Ascending aorta (tissue), 2 donors: ENCODE measurements around the gene B4GALNT1. TPM values are rescaled to one million over a fixed set of nuclear protein-coding genes. Genes with fewer than 3 reads are reported as not detected.

Experiments used
- DNase-seq, 2 donors: peaks; one replicate each; pipeline ENCODE4 v3.0.0-alpha.2; 2019; ENCODE audit warnings: low spot score in 2 of 2
- H3K27ac ChIP-seq, 2 donors: fragments of 200-600 bp; sonication (generic); one replicate each; pipeline ENCODE4 v1.5.1; 2016 to 2017; ENCODE audit warnings: mild to moderate bottlenecking in 1 of 2
- H3K27me3 ChIP-seq: fragments of 200-600 bp; sonication (generic); one replicate; pipeline ENCODE4 v1.5.1; 2017
- H3K36me3 ChIP-seq, 2 donors: fragments of 200-600 bp; sonication (generic); one replicate each; pipeline ENCODE4 v1.5.1; 2016
- H3K4me1 ChIP-seq, 2 donors: fragments of 200-600 bp; sonication (generic); one replicate each; pipeline ENCODE4 v1.5.1; 2016 to 2017; ENCODE audit warnings: mild to moderate bottlenecking in 1 of 2
- H3K4me3 ChIP-seq, 2 donors: fragments of 200-600 bp; sonication (generic); one replicate each; pipeline ENCODE4 v1.5.1; 2016 to 2017; ENCODE audit warnings: mild to moderate bottlenecking in 1 of 2
- H3K9me3 ChIP-seq, 2 donors: fragments of 200-600 bp; sonication (generic); one replicate each; pipeline ENCODE4 v1.5.1; 2016
- intact Hi-C: fragments of 100-400 bp; cut with DNase I; formaldehyde crosslinking; loops from one replicate; pipeline ENCODE4 v1.15.1; 2023
- total RNA-seq: library from RNA; depleted of rRNA; stranded (reverse); fragments of >200 nt; gene quantifications from one replicate; pipeline ENCODE4 v1.1.0, GENCODE V29; 2016
- TF ChIP-seq, protein P1 (sequence below), 3 experiments: fragments of 200-600 bp in 2 of 3; fragments of 450-650 bp in 1 of 3; sonication (generic) in 2 of 3; IDR thresholded peaks; one replicate each; pipeline ENCODE4 v1.5.1; 2016 to 2019; ENCODE audit warnings: antibody characterized with exemption in 3 of 3, mild to moderate bottlenecking in 1 of 3, moderate library complexity in 1 of 3

Gene B4GALNT1
- total RNA-seq, 1 donor from 2014 or later = 16.6 TPM

DNA sequence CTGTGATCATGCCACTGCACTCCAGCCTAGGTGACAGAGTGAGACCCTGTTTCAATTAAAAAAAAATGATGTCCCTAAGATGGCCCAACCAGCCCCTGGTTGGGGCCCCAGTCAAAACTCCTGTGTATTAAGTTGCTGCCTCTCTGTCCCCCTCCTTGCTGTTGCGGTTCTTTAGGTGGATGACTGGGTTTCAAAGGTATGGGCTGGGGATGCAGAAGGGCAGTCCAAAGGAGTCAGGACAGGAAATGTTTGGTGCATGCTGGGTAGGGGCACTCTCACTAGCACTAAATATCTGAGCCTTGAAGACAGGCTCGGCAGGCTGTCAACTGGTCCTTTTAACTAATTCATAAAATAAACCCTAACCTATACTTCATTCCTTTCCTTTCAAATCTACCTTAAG lies 54.0 kb downstream of the B4GALNT1 start:
- intact Hi-C loops = no loop called here
- Histone ChIP-seq H3K4me3 (no peak overlapping the region), H3K4me1 (no peaks in the 10 kb centered on the region), H3K9me3 (no peaks in the 10 kb centered on the region), H3K27ac (no peak overlapping the region), H3K27me3 (no peaks in the 10 kb centered on the region), H3K36me3 (peaks cover 11 to 15% of the 10 kb centered on the region in 2 donors)
- TF ChIP-seq, protein P1, sequence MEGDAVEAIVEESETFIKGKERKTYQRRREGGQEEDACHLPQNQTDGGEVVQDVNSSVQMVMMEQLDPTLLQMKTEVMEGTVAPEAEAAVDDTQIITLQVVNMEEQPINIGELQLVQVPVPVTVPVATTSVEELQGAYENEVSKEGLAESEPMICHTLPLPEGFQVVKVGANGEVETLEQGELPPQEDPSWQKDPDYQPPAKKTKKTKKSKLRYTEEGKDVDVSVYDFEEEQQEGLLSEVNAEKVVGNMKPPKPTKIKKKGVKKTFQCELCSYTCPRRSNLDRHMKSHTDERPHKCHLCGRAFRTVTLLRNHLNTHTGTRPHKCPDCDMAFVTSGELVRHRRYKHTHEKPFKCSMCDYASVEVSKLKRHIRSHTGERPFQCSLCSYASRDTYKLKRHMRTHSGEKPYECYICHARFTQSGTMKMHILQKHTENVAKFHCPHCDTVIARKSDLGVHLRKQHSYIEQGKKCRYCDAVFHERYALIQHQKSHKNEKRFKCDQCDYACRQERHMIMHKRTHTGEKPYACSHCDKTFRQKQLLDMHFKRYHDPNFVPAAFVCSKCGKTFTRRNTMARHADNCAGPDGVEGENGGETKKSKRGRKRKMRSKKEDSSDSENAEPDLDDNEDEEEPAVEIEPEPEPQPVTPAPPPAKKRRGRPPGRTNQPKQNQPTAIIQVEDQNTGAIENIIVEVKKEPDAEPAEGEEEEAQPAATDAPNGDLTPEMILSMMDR (IDR thresholded peaks at IDR 0.05) = no peak
- DNase-seq = no peak

DNA sequence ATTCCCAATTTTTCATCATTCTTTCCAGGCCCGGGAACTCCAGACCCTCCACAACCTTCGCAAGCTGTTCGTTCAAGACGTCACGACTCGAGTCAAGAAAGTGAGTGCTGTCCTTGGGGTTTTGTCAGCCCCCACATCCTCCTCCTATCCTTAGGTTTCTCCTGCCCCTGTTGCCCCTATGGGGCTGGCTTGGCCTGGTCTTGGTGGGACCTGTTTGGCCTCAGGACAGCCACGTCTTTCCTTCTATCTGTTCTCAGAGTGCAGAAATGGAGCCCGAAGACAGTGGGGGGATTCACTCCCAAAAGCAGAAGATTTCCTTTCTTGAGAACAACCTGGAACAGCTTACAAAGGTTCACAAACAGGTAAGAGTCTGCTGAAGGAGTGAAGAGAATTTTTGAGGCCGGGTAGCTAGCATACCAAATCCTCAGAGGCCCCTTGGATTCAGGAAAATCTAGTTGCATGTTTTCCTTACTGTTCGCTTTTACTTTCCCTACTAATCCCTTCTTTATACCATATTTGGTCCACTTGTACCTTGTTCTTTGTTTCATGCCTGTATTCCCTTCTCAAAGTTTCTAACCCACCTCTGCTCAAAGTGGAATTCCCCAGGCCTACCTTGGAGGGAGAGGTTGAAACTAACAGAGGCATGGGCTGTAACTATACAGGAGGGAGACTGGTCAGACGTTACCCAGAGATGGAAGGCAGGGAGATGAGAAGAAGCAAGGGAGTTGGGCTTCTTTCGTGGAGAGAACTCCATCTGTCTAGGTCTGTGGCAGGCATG lies 54.8 kb downstream of the B4GALNT1 start:
- no peak for DNase-seq
- intact Hi-C loops = no loop called here
- TF ChIP-seq, protein P1 (IDR thresholded peaks at IDR 0.05) = no peak
- Histone ChIP-seq H3K4me3 (no peak overlapping the region), H3K27ac (no peak overlapping the region), H3K4me1 (no peaks in the 10 kb centered on the region), H3K9me3 (no peaks in the 10 kb centered on the region), H3K27me3 (no peaks in the 10 kb centered on the region), H3K36me3 (peaks cover 11 to 15% of the 10 kb centered on the region in 2 donors)

DNA sequence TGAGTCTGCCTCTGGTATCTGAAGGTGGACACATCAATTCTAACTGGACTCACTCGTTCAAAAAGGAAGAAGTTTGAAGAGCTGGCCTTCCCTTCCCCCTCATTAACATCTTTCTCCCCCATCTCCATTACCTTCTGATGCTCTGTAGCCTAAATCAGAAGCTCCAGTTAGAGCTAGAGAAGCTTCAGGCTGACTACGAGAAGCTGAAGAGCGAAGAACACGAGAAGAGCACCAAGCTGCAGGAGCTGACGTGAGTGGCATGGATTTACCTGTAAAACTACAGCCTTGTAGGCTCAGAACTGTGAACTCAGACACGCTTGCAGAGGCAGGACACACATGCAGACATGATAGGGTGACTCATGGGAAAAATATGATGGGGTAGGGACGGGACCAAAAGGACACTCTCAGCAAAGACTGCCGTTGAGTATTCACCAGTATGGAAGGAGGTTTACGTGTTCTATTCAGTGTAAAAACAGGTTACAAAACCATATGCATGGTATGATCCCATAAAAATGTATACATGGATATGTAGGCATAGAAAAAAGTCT lies 56.3 kb downstream of the B4GALNT1 start:
- no peak overlapping the region for H3K27ac ChIP-seq

More for the DNA sequence above, 56.3 kb downstream of the B4GALNT1 start:
- Histone ChIP-seq H3K4me1 (no peaks in the 10 kb centered on the region), H3K4me3 (no peak overlapping the region), H3K27me3 (no peaks in the 10 kb centered on the region), H3K36me3 (peaks cover 20 to 23% of the 10 kb centered on the region in 2 donors), H3K9me3 (no peaks in the 10 kb centered on the region)
- TF ChIP-seq, protein P1 (IDR thresholded peaks at IDR 0.05) = no peak
- DNase-seq = no peak
- intact Hi-C loops = no loop called here

Other genes starting within 250 kb of the B4GALNT1 start
- 49.5 TPM for gene R3HDM2, start 202.2 kb downstream of the B4GALNT1 start, total RNA-seq
- gene INHBC, start 198.4 kb downstream of the B4GALNT1 start, total RNA-seq = not detected
- not detected for gene INHBE, start 177.9 kb downstream of the B4GALNT1 start, total RNA-seq
- gene GLI1, start 173.4 kb downstream of the B4GALNT1 start, total RNA-seq = 2.8 TPM
- gene ARHGAP9, start 153.3 kb downstream of the B4GALNT1 start, total RNA-seq = 21.6 TPM
- gene MARS1, start 145.1 kb downstream of the B4GALNT1 start, total RNA-seq = 78.0 TPM
- 0.64 TPM for gene DDIT3, start 112.7 kb downstream of the B4GALNT1 start, total RNA-seq
- gene MBD6, start 110.4 kb downstream of the B4GALNT1 start, total RNA-seq = 48.5 TPM
- 116 TPM for gene DCTN2, start 86.0 kb downstream of the B4GALNT1 start, total RNA-seq
- not detected for gene KIF5A, start 83.2 kb downstream of the B4GALNT1 start, total RNA-seq
- 153 TPM for gene PIP4K2C, start 42.0 kb downstream of the B4GALNT1 start, total RNA-seq
- 33.5 TPM for gene DTX3, start 28.4 kb downstream of the B4GALNT1 start, total RNA-seq
- 47.8 TPM for gene ARHGEF25, start 21.8 kb downstream of the B4GALNT1 start, total RNA-seq
- gene OS9, start 60.9 kb upstream of the B4GALNT1 start, total RNA-seq = 233 TPM
- gene AGAP2, start 105.5 kb upstream of the B4GALNT1 start, total RNA-seq = 11.5 TPM
- 42.3 TPM for gene TSPAN31, start 111.8 kb upstream of the B4GALNT1 start, total RNA-seq
- gene CDK4, start 119.1 kb upstream of the B4GALNT1 start, total RNA-seq = 82.6 TPM
- 8.4 TPM for gene MARCHF9, start 121.9 kb upstream of the B4GALNT1 start, total RNA-seq
- not detected for gene CYP27B1, start 133.9 kb upstream of the B4GALNT1 start, total RNA-seq
- gene METTL1, start 138.9 kb upstream of the B4GALNT1 start, total RNA-seq = 29.8 TPM
- gene EEF1AKMT3, start 139.4 kb upstream of the B4GALNT1 start, total RNA-seq = 2.1 TPM
- gene TSFM, start 149.6 kb upstream of the B4GALNT1 start, total RNA-seq = 46.8 TPM
- gene AVIL, start 185.5 kb upstream of the B4GALNT1 start, total RNA-seq = 6.4 TPM
- 129 TPM for gene CTDSP2, start 213.5 kb upstream of the B4GALNT1 start, total RNA-seq